ENCODE data around the gene SH3PXD2A. TPM values are rescaled to one million over a fixed set of nuclear protein-coding genes. Genes with fewer than 3 reads are reported as not detected.

SH3PXD2A gene
- total and polyA plus RNA-seq, 2 experiments from 2014 or later: 1.8 to 5.0 TPM

- Histone ChIP-seq H3K4me3 (no peak overlapping the region), H3K36me3 (ENCODE audit: insufficient read depth) (no peaks in the 10 kb centered on the region), H3K9me2 (ENCODE audit: insufficient read depth) (no peaks in the 10 kb centered on the region), H2AFZ (no peak overlapping the region), H3K27ac (ENCODE audit: low read depth) (no peak overlapping the region), H3K4me2 (no peak overlapping the region), H3K27me3 (ENCODE audit: insufficient read depth) (no peaks in the 10 kb centered on the region), H3K4me1 (ENCODE audit: insufficient read depth) (no peaks in the 10 kb centered on the region), H3F3A (replicated peaks; ENCODE audit: low read depth) (no peaks in the 10 kb centered on the region), H4K20me1 (replicated peaks; ENCODE audit: insufficient read depth) (no peaks in the 10 kb centered on the region), H3K79me2 (replicated peaks; ENCODE audit: insufficient read depth) (no peaks in the 10 kb centered on the region)
- Mint-ChIP-seq H3K9me3 (peaks cover 16% of the 10 kb centered on the region), H3K4me1 (peaks cover 16% of the 10 kb centered on the region), H3K27me3 (ENCODE audit: insufficient read depth, low read depth, poor library complexity) (peaks cover 4% of the 10 kb centered on the region), H3K4me3 (no peak overlapping the region), H3K27ac (no peak overlapping the region), H3K36me3 (ENCODE audit: low read depth) (peaks cover 8% of the 10 kb centered on the region; the same call in 2 of the 3 replicates)
- no peak for DNase-seq (ENCODE audit: low spot score)
- TF ChIP-seq ZNF331 (CRISPR knock-in tag; IDR thresholded peaks at IDR 0.05; ENCODE audit: low read depth): no peak
- no peak for TF ChIP-seq EZH2 (IDR thresholded peaks at IDR 0.05; ENCODE audit: low read depth, unreplicated experiment)
- ATAC-seq: no peak
Measured at GRCh38 chr10:103868200-103868599, 12.8 kb upstream of the SH3PXD2A start.

DNA sequence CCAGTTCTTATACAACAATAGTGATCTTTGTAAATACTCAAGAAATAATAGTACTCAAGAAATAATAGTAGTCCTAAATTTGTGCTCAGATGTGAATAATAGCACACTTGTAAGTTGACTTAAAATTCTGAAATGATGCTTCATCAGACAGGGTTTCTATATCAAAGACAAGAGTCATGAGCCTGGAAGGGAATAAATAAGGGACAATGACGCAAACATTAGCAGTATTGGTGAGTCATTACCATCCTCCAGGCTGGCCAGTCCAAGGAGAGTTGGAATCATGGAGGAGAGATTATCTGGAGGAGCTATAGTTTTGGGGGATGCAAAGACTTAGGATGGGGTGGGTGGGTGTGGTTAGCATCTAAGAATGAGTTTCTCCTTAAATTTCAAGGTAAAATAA, 6.1 kb upstream of the SH3PXD2A start:
- H3K4me1 ChIP-seq (ENCODE audit: insufficient read depth): peaks cover 3% of the 10 kb centered on the region; the same call in 1 of the 2 replicates
- Mint-ChIP-seq H3K27me3 (ENCODE audit: insufficient read depth, low read depth, poor library complexity) (peaks cover 6% of the 10 kb centered on the region), H3K36me3 (ENCODE audit: low read depth) (peaks cover 8% of the 10 kb centered on the region), H3K4me3 (no peak overlapping the region), H3K9me3 (peaks cover 16% of the 10 kb centered on the region), H3K27ac (no peak overlapping the region), H3K4me1 (peaks cover 5% of the 10 kb centered on the region)
- no peak overlapping the region for H3K27ac ChIP-seq (ENCODE audit: low read depth)
- no peaks in the 10 kb centered on the region for H3F3A ChIP-seq (replicated peaks; ENCODE audit: low read depth)
- H3K4me2 ChIP-seq: no peak overlapping the region
- no peaks in the 10 kb centered on the region for H3K36me3 ChIP-seq (ENCODE audit: insufficient read depth)
- H2AFZ ChIP-seq: no peak overlapping the region
- H4K20me1 ChIP-seq (replicated peaks; ENCODE audit: insufficient read depth): no peaks in the 10 kb centered on the region
- no peaks in the 10 kb centered on the region for H3K79me2 ChIP-seq (replicated peaks; ENCODE audit: insufficient read depth)
- no peaks in the 10 kb centered on the region for H3K9me2 ChIP-seq (ENCODE audit: insufficient read depth)
- ATAC-seq (no peak), DNase-seq (ENCODE audit: low spot score) (no peak)
- H3K4me3 ChIP-seq: no peak overlapping the region
- peaks cover 16% of the 10 kb centered on the region for H3K27me3 ChIP-seq (ENCODE audit: insufficient read depth)
- no peak for TF ChIP-seq STAT1 (IDR thresholded peaks at IDR 0.05; ENCODE audit: unreplicated experiment)
- TF ChIP-seq, protein P1, sequence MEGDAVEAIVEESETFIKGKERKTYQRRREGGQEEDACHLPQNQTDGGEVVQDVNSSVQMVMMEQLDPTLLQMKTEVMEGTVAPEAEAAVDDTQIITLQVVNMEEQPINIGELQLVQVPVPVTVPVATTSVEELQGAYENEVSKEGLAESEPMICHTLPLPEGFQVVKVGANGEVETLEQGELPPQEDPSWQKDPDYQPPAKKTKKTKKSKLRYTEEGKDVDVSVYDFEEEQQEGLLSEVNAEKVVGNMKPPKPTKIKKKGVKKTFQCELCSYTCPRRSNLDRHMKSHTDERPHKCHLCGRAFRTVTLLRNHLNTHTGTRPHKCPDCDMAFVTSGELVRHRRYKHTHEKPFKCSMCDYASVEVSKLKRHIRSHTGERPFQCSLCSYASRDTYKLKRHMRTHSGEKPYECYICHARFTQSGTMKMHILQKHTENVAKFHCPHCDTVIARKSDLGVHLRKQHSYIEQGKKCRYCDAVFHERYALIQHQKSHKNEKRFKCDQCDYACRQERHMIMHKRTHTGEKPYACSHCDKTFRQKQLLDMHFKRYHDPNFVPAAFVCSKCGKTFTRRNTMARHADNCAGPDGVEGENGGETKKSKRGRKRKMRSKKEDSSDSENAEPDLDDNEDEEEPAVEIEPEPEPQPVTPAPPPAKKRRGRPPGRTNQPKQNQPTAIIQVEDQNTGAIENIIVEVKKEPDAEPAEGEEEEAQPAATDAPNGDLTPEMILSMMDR (conservative IDR thresholded peaks at IDR 0.05; ENCODE audit: low read depth in 2 of 2): no peak
- no peak for TF ChIP-seq EZH2 (IDR thresholded peaks at IDR 0.05; ENCODE audit: low read depth, unreplicated experiment)
- TF ChIP-seq ZNF114 (CRISPR knock-in tag; IDR thresholded peaks at IDR 0.05): no peak
- TF ChIP-seq JUNB (IDR thresholded peaks at IDR 0.05; ENCODE audit: unreplicated experiment): no peak
- TF ChIP-seq, protein P2, sequence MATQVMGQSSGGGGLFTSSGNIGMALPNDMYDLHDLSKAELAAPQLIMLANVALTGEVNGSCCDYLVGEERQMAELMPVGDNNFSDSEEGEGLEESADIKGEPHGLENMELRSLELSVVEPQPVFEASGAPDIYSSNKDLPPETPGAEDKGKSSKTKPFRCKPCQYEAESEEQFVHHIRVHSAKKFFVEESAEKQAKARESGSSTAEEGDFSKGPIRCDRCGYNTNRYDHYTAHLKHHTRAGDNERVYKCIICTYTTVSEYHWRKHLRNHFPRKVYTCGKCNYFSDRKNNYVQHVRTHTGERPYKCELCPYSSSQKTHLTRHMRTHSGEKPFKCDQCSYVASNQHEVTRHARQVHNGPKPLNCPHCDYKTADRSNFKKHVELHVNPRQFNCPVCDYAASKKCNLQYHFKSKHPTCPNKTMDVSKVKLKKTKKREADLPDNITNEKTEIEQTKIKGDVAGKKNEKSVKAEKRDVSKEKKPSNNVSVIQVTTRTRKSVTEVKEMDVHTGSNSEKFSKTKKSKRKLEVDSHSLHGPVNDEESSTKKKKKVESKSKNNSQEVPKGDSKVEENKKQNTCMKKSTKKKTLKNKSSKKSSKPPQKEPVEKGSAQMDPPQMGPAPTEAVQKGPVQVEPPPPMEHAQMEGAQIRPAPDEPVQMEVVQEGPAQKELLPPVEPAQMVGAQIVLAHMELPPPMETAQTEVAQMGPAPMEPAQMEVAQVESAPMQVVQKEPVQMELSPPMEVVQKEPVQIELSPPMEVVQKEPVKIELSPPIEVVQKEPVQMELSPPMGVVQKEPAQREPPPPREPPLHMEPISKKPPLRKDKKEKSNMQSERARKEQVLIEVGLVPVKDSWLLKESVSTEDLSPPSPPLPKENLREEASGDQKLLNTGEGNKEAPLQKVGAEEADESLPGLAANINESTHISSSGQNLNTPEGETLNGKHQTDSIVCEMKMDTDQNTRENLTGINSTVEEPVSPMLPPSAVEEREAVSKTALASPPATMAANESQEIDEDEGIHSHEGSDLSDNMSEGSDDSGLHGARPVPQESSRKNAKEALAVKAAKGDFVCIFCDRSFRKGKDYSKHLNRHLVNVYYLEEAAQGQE (IDR thresholded peaks at IDR 0.05; ENCODE audit: unreplicated experiment): no peak
- no peak for TF ChIP-seq POLR2AphosphoS5 (IDR thresholded peaks at IDR 0.05; ENCODE audit: low read depth)
- no peak for TF ChIP-seq CREB1 (CRISPR knock-in tag; IDR thresholded peaks at IDR 0.05; ENCODE audit: low read depth)
- no peak for TF ChIP-seq ZNF331 (CRISPR knock-in tag; IDR thresholded peaks at IDR 0.05; ENCODE audit: low read depth)
- TF ChIP-seq, protein P3, sequence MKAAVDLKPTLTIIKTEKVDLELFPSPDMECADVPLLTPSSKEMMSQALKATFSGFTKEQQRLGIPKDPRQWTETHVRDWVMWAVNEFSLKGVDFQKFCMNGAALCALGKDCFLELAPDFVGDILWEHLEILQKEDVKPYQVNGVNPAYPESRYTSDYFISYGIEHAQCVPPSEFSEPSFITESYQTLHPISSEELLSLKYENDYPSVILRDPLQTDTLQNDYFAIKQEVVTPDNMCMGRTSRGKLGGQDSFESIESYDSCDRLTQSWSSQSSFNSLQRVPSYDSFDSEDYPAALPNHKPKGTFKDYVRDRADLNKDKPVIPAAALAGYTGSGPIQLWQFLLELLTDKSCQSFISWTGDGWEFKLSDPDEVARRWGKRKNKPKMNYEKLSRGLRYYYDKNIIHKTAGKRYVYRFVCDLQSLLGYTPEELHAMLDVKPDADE (IDR thresholded peaks at IDR 0.05): no peak
